GM19324 (cell line): ENCODE data around the gene CCDC51.
A peak's percentile ranks its signal among the peaks of the same experiment; 100 is the strongest.
"Not testable (repeated sequence)": the region's sequence is repeated elsewhere in the genome, so short reads cannot be mapped to it uniquely, and the experiment has no call there.

Experiments
- ATAC-seq: cut with Tn5 transposase; IDR thresholded peaks from one replicate; pipeline ENCODE4 v1.9.1; 2021; ENCODE audit warnings: mild to moderate bottlenecking, moderate library complexity; ENCODE audit not compliant: unreplicated experiment, low FRiP score

Gene CCDC51

DNA sequence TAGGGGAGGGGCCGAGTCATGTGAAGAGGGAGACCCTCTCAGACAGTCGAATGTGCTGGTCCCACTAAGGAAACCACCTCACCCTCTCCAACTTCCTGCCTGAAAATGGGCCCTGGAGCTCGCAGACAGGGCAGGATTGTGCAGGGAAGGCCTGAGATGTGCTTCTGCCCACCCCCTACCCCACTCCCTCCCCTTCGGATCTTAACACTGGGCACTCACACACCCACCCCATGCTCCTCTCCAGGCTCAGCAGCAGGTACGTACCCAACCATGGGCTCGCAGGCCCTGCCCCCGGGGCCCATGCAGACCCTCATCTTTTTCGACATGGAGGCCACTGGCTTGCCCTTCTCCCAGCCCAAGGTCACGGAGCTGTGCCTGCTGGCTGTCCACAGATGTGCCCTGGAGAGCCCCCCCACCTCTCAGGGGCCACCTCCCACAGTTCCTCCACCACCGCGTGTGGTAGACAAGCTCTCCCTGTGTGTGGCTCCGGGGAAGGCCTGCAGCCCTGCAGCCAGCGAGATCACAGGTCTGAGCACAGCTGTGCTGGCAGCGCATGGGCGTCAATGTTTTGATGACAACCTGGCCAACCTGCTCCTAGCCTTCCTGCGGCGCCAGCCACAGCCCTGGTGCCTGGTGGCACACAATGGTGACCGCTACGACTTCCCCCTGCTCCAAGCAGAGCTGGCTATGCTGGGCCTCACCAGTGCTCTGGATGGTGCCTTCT is 26.6 kb upstream of the CCDC51 start:
- ATAC-seq: no peak

DNA sequence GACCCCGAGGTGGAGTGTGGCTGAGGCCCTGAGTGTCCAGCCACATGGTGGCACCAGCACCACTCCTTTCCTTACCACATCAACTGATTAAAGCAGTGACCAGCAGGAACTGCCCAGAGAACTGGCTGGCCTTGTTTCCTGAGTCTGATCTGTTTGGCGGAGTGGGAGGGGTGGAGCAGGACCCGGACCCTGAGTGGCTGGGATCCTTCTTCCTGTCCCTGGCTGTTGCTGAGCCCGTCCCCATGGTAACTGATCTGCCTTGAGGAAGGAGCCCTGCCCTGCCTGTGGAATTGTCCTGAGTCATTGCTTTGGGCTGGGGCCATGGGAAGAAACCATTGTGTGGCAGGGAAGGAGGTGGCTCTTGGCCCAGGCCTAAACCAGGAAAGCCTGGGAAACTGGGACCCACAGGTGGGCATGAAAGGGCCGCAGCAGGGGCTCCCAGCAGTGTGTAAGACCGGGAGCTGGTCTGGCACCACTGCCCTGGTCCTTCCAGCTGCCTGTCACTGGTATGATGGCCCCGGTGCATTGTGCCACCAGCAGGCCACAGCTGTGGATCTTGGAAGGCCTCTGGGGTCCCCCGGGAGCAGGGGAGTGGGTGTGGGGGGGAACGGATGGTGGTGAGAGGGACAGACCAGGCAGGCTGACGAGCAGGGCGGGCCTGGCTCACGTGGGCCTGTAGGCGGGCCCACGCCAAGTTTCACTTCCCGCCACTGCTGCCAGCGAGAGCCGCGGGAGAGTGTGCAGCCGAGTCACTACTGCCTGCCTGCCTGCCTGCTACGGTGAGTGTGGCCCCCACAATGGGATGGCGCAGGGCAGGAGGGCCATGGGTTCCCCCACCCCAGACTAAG is 25.8 kb upstream of the CCDC51 start:
- ATAC-seq: peak; percentile 78

DNA sequence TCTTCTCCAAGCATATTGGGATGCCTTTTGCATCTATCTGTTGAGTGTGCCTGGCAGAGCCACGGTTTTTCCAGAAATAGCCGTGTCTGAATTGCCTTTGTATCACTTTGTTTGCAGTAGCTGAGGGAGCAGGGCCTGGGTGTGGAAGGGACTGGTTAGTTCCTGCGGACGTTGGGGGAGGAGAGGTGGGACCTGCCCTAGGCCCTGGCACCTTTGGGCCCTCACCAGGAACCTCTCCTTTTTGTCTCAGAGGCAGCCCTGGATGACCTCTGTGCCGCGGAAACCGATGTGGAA is 25.3 kb upstream of the CCDC51 start:
- no peak for ATAC-seq

DNA sequence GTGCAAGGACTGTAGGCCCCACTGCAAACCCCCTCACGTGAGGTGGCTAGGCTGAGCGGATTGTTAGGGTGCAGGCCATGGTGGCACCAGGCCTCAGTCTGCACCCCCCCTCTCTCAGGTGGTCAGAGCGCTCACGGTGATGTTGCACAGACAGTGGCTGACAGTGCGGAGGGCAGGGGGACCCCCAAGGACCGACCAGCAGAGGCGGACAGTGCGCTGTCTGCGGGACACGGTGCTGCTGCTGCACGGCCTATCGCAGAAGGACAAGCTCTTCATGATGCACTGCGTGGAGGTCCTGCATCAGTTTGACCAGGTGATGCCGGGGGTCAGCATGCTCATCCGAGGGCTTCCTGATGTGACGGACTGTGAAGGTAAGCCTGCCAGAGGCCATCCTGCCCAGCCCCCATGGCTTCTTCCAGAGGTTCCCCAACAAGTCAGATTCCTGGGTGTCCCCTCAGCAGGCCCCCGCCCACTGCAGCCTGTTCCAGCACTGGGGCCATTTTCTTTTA is 24.8 kb upstream of the CCDC51 start:
- ATAC-seq: no peak

DNA sequence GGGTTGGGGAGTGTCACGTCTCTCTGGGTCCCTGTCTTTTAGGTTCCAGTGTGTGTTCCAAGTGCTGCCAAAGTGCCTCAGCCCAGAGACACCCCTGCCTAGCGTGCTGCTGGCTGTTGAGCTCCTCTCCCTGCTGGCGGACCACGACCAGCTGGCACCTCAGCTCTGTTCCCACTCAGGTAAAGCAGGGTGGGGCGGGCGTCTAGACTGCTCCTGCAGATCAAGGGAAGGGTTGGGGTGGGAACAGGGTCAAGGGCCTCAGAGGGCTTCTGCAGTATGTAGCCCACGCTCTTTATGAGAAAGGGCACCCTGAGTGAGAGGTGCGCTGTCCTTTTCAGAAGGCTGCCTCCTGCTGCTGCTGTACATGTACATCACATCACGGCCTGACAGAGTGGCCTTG is 23.8 kb upstream of the CCDC51 start:
- no peak for ATAC-seq

DNA sequence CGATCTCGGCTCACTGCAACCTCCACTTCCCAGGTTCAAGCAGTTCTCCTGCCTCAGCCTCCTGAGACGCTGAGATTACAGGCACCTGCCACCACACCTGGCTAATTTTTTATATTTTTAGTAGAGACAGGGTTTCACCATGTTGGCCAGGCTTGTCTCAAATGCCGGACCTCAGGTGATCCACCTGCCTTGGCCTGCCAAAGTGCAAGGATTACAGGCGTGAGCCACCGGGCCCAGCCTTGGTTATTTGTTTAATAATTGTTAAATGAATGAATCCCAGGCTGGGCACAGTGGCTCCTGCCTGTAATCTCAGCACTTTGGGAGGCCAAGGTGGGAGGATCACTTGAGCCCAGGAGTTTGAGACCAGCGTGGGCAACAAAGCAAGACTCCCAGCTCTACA is 21.8 kb upstream of the CCDC51 start:
- not testable (repeated sequence) for ATAC-seq

DNA sequence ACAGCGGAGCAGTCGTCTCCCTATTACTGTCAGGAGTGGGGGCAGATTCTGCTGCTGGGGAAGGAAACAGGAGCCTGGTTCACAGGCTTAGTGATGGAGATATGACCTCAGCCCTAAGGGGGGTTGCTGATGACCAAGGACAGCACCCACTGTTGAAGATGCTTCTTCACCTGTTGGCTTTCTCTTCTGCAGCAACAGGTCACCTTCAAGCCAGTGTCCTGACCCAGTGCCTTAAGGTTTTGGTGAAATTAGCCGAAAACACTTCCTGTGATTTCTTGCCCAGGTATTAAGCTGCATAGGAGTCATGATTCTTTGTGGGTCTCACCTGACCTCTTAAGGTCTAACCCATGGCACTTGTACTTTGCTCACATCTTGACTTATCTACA is 20.6 kb upstream of the CCDC51 start:
- no peak for ATAC-seq

DNA sequence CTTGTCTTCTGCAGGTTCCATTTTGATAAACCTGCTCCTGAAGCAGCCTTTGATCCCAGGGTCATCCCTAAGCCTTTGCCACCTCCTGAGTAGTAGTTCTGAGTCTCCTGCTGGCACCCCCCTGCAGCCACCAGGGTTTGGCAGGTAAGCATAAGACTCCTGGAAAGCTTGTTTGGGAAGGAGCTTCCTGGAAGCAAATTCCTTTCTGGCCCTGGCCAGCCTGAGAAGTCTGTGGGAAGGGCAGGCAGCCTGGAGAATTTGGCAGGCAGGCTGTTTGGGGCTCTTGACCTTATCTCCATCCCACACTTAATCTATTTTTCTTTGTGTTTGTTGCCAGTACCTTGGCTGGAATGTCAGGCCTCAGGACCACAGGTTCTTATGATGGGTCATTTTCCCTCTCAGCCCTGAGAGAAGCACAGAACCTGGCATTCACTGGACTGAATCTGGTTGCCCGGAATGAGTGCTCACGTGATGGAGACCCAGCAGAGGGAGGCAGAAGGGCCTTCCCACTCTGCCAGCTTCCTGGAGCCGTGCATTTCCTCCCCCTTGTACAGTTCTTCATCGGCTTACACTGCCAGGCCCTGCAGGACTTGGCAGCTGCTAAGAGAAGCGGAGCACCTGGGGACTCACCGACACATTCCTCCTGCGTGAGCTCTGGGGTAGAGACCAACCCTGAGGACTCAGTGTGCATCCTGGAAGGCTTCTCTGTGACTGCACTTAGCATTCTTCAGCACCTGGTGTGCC is 20.0 kb upstream of the CCDC51 start:
- ATAC-seq: no peak

DNA sequence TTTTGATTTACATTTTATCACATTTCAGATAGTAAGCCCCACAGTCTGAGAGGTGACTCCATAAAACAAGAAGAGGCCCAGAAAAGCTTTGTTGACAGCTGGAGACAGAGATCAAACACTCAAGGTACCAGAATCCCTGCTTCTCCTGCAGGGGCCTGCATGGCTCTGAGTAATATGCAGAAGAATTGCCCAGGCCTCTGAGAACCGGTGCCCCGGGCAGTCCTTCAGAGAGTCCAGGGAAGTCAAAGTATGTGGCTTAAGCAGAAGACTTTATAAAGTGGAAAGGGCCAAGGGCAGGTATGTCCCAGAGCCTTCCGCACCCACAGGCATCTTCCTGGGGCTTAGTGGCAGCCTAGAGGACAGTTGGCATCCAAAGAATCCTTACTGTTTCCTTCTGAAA is 19.4 kb upstream of the CCDC51 start:
- ATAC-seq: no peak

DNA sequence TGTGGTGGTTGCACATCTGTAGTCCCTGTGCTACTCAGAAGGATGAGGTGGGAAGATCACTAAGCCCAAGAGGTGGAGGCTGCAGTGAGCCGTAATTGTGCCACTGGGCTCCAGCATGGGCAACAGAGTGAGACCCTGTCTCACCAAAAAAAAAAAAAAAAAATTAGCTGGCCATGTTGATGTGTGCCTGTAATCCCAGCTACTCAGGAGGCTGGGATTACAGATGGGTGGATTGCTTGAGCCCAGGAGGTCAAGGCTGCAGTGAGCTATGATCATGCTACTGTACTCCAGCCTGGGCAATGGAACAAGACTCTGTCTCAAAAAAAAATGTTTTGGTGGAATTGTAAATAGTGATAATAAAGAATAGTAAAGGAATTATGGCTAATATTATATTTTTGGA is 16.5 kb upstream of the CCDC51 start:
- ATAC-seq: no peak

DNA sequence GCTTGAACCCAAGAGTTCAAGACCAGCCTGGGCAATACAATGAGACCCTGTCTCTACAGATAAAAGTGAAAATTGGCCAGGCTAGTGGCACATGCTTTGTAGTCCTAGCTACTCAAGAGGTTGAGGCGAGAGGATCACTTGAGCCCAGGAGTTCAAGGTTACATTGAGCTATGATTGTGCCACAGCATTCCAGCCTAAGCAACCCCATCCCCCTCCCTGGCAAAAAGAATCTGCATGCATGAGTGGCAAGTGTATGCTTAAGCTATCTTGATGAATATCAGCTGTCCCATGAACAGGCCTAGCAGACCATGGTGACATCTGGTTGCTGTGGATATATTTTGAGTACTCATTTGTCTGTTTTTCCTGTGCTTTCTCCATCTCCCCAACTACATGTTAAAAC is 11.4 kb upstream of the CCDC51 start:
- no peak for ATAC-seq

DNA sequence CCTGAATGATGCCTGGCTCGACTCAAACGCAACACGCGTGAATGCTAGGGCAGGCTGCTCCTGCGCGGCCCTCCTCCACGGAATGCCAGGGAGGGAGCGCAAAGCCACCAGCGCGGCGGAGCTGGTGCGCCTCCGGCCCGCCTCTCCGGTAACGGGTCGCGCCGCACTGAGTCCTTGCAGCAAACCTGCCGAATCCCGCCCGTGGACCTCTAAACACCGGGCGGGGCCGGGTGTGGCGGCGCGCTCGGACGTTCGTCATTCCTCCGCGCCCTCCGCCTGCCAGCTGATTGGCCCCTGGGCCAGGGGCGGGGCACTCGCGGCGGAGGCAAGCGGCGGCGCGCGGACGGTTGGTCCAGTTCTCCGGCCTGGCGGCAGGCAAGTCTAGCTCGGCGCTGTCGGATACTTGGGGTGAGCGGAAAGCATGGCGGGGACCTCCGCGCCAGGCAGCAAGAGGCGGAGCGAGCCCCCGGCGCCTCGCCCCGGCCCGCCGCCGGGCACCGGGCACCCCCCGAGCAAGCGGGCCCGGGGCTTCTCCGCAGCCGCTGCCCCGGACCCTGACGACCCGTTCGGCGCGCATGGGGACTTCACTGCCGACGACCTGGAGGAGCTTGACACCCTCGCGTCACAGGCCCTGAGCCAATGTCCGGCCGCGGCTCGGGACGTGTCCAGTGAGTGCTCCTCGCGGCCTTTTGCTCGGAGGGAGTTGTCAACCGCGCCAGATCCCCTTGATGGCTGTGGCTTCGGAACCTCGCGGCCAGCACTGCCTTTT is 6.7 kb upstream of the CCDC51 start, which contains the start of gene ATRIP:
Gene ATRIP (plus strand): TSS at position 313 of the 769 bp plus-strand sequence. CDS start 109 bp downstream, at position 422.
- ATAC-seq: peak; percentile 92

DNA sequence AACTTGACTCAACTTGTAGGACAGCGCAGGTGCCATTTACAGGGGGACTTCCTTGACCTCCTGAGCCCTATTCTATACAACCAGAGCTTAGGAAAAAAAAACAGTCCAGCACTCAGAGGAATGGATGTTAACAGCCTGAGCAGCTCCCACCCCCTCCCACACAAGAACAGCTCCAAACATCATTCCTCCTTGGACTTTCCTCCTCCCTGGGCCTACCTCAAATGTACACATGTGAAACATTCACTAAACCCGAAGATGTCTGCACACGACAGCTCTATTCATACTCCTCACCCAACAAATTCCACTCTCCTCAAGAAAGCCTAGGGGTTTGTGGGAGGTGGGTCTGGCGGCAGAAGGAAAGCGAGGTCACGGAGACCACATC is 6.1 kb upstream of the CCDC51 start:
- no peak for ATAC-seq

DNA sequence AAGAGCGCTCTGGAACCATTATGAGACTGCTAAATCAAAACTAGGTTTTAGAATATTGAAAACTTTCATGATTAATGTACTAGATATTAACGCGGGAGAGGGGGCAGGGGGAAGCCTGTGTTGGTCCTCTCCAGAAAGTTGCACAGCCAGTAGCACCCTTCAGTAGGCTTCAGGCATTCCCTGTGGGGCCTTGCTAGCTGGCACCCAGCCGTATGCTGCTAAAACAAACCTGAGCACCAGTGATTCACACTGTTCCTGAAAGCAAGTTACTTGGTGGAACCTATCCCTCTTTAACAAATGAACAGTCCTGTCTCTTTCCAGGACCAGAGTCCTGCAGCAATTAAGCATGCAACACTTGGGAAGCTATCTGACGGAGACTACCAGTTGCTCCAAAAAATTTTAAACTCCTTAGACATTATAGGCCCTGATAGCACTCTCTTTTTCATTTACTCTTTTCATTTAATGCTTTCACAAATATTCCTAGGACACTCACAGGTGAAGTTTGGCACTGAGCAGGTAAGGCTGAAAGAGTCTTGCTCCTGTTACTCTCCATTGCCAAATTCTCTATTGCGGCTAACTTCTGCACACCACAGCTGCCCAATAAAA is 5.5 kb upstream of the CCDC51 start:
- no peak for ATAC-seq

DNA sequence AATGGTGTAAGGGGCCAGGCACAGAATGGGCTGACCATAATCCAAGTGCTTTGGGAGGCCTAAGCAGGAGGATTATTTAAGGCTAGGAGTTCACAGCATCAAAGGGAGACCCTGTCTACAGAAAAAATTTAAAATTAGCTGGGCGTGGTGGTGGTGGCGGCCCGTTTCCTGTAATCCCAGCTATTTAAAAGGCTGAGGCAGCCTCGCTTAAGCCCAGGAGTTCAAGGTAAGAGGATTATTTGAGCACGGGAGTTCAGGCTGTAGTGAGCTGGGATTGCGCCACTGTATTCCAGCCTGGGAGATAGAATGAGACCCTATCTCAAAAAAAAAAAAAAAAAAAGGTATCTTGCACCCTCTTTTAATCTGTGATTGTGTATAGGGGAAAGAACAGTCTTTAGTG is 2.0 kb upstream of the CCDC51 start:
- no peak for ATAC-seq

DNA sequence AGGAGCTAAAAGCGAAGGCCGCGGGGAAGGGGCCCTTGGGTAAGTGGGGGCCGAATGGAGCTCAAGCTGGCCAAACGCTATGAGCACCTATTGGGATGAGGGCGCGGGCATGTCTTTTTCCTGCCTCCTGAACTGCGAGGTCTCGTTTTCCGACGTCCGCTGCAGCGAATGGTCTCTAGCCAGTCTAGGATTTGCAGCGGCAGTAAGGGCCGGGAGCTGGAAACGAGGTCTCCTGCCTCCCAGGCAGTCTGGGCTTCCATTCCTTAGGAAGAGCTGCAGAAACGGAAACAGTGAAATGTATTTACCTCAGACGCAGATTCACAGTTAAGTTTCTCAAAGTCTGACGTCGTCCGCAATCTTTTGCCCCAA is 655 bp upstream of the CCDC51 start:
- peak; percentile 9 for ATAC-seq

DNA sequence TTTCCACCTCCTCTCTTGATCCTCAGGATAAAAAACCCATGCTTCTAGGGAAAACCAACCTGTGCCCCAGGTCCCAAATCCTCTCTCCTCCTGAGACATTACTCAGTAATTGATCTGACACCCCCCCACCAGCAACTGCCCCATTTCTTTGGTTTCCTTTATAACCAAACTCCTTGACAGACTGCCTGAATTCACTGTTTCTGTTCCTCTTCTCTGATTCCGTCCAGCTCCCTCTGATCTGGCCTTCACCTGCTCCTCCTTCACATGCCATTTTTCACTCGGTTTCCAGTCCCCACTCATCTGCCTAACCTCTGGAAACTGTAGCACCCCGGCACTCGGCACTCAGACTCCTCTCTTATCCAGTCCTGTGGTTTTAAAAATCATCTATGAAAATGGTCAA is 2.1 kb downstream of the CCDC51 start:
- no peak for ATAC-seq

DNA sequence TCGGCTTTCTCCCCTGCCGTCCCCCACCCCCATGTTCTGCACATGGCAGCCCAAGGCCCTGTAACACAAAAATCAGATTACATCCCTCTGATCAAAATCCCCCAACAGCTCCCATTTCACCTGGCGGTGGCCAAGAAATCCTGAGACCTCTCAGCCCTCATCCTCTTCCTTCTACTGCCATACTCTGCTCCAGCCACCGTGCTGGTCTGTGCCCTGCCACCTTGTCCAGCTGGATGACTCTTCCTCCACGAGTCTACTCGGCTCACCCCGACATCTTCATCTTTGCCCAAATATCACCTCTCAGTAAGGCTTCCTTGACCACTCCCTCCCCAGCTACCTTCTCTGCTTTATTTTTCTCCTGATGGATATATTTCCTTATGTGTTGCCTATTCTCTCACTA is 3.1 kb downstream of the CCDC51 start:
- no peak for ATAC-seq

DNA sequence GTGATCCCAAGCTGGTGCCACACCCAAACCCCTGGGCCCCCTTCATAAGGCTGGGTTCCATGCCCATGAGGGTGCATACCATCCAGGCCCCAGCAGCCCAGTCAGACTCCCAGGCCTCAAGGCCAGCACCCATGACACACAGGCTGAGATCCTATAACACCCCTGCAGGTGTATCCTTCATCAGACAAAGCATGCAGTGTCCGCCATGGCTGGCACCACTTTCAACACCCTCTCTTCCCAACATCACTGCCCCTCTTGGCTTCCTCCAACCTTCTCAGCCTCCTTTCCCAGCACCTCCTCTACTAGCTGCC is 3.5 kb downstream of the CCDC51 start:
- no peak for ATAC-seq

DNA sequence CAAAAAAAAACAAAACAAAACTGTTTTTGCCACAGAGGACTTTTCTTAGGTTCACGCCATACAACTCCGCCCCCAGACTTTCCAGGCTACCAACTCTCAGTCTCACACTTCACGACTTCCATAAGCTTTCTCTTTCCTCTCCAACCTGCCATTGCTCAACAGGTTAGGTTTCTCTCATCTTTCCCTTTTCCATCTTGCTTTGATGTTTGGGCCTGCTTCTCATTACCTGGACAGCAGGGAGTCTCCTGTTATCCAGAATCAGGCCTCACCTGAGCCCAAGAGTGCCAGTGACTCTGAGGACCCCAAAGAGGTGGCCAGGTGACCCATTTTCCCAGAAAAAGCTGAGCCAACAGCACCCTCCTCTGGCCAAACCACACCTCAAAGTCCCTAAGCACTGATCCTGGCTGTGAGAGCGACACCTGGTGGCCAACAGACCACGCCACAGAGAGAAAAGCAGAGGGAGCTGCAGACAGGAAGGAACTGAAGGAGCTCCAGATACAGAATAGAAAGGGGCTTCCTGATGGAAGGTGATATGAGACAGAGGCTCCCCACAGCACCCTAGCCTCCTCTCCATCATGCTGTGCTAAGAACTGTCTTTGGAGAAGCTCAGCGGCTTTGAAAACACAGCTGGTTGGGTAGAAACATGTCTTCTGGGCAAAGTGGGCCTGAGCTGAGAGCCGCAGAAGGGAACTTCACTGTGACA is 4.0 kb downstream of the CCDC51 start:
- ATAC-seq: no peak
